HG03442 (cell line): ENCODE measurements around the gene RAET1L.
"Not testable (repeated sequence)": the region's sequence is repeated elsewhere in the genome, so short reads cannot be mapped to it uniquely, and the experiment has no call there.

ENCODE experiments used
- ATAC-seq: cut with Tn5 transposase; IDR thresholded peaks from one replicate; pipeline ENCODE4 v1.9.1; 2021; ENCODE audit warnings: mild to moderate bottlenecking, moderate library complexity; ENCODE audit not compliant: unreplicated experiment

The RAET1L gene

GRCh38 chr6:149995235-149995750, 30.0 kb downstream of the RAET1L start:
- no peak for ATAC-seq

DNA sequence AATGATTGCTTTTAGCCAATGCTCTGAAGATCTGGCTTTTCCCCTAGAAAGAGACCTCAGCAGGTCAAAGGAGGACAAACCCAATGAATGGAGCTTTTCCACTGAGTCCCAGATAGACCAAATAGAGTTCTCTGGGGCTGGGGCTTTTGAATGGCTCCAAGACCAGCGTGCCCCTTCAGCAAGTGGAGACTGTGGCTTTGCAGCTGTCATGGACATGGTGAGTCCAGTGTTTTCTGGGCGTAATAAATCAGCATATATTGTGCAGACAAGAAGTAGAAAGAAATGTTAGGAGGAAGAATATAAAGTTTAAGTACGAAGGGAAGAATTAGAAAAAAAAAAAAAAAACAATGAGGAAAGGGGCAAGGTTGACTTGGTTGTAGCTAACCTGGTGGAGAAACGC, 33.5 kb downstream of the RAET1L start:
- no peak for ATAC-seq

- ATAC-seq: not testable (repeated sequence)
Observed at GRCh38 chr6:149991472-149991795, 33.9 kb downstream of the RAET1L start.

- ATAC-seq: no peak
Observed at GRCh38 chr6:149990661-149991471, 34.5 kb downstream of the RAET1L start.

DNA sequence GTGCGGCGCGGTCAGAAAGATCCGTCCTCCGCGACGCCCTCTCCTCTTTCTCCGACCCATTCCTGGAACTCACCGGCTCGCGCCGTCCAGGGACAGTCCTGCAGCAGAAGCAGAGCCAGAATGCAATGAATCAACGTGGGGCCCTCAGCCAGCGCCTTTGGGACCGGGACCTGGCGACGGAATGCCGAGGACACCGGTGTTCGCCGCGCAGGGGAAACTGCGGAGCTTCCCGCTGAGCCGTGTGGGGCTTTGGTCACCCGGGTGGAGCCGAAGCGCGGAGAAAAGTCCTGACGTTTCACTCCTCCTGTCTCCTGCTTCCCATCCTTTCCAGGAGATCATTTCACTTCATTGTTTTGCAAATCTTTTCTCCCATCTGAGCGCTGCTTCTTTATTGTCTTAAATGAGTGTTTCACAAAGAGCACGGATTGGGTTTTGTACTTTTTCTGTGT, 35.1 kb downstream of the RAET1L start:
- ATAC-seq: no peak

GRCh38 chr6:149988550-149989346, 36.6 kb downstream of the RAET1L start:
- ATAC-seq: no peak

GRCh38 chr6:149987602-149988107, 37.7 kb downstream of the RAET1L start:
- ATAC-seq: no peak

- ATAC-seq: no peak
Observed at GRCh38 chr6:149985481-149985937, 39.8 kb downstream of the RAET1L start.

GRCh38 chr6:149984773-149985172, 40.6 kb downstream of the RAET1L start:
- no peak for ATAC-seq

DNA sequence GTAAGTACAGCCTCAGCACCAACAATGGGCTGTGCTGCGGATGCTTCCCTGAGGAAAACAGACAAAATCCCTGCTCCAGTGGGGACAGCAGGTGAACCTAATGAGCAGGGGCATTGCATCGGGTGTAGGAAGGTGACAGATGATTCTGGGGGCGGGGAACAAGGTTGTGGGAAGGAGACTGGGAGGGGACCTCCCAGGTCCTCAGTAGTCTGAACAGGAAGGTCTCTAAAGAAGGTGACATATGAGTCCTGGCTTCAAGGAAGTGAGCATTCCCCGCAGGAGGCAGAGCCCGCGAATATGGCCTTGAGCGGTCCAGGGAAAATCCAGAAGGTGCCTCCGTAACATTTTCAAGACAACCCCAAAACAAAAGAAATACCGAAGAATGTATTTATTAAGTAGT, 42.2 kb downstream of the RAET1L start:
- no peak for ATAC-seq

DNA sequence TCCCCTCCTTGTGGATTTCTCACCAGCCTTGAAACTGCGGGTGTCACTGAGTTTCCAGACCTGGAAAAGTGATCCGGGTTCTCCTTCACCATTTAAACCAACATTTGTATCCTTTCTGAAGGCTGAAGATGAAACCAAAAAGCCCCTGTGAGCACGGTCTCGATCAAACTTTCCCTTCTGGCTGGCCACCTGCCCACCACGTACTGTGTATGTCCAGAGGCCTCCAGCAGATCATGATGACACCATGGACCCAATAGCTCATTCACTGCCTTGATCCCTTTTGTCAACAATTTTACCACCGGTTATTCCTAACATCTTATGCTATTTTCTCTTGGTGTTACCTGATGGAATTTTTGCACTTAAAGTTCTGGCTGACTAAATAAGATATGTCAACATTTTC, 46.0 kb downstream of the RAET1L start:
- ATAC-seq: no peak

- no peak for ATAC-seq
Observed at GRCh38 chr6:149978610-149979009, 46.7 kb downstream of the RAET1L start.

DNA sequence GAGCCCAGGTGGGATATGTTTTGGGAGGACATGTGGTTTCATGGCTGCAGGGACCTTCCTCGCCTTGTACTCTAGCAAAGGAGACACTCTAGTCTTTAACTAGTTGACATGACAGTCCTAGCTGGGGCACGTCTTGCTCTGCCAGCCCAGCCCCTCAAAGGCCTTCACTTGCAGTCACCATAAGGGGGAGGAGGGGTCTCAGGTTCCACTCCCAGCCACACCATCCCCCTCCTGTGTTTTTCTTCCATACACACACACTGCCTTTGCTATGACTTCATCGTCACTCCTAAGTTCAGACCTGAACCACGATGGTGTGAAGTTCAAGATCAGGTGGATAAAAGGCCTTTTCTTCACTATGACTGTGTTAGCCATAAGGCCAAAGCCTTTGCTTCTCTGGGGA, 48.1 kb downstream of the RAET1L start:
- no peak for ATAC-seq

GRCh38 chr6:149975400-149975799, 49.9 kb downstream of the RAET1L start:
- ATAC-seq: no peak

DNA sequence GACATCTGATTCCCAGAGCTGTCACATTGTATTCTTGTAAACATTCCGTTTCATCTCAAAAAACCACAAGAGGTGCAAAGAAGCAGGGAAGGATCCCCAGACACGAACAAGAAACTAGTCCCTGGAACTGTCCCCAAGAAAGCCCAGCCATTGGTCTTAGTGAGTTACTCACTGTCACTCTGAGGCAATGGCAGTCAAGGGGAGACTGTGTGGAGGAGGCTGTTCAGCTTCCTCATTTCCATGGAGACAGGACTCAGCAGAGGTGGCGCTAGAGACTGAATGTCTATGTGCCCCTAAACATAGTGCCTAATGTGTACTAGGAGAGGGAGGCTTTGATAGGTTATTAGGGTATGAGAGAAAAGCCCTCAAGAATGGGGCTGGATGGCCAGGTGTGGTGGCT, 50.5 kb downstream of the RAET1L start:
- no peak for ATAC-seq

DNA sequence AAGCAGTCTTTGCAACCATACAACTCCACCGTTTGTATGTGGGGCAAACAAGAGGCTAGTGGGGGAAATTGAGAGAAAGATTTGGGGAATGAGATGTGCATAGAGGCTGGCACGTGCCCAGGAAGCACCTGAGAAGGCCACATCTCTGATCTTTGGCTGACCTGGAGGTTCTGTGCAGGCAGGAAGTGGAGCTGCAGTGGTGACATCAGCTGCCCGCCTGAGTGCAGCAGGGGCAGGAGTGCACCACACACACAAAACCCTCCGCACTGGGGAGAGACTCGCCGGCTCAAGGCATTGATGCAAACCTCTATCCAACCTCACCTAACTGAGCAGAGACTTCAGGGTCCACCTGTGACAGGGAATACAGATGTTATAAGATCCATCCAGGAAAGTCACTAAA, 50.9 kb downstream of the RAET1L start:
- not testable (repeated sequence) for ATAC-seq

GRCh38 chr6:149969635-149970034, 55.7 kb downstream of the RAET1L start:
- ATAC-seq: no peak

- ATAC-seq: not testable (repeated sequence)
Observed at GRCh38 chr6:149968909-149969308, 56.4 kb downstream of the RAET1L start.
